ENCODE measurements around the gene FRMD3. TPM values are rescaled to one million over a fixed set of nuclear protein-coding genes. Genes with fewer than 3 reads are reported as not detected.

The FRMD3 gene
- total and polyA plus RNA-seq, 3 experiments from 2014 or later, result 0.35 to 0.68 (median 0.62) TPM

DNA sequence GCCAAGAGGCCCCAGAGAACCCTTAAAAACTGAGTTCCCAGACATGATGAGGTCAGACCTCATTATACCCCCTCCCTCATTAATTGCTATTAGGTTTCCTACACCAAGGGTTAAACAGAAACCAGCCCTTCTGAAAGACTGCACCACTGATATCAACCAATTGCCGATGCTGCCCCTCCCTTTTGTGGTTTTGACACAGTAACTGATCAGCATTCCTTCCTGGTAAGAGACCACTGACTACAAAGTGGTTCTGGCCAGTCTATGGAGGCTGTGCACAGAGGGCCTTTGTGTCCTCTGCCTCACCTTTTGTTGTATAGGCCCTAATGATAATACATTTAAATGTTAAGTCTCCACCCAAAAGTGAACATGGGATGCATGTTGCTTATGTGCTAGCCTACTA, 201.5 kb downstream of the FRMD3 start:
- H3K27ac Mint-ChIP-seq, result no peak overlapping the region
- H3K9me3 Mint-ChIP-seq, result no peaks in the 10 kb centered on the region
- Histone ChIP-seq H3K9me3 (ENCODE audit: low read length) (no peaks in the 10 kb centered on the region), H3K4me1 (ENCODE audit: insufficient read depth, low read length) (no peaks in the 10 kb centered on the region), H3K4me3 (ENCODE audit: low read length) (no peak overlapping the region), H3K27me3 (ENCODE audit: insufficient read depth, low read length, poor library complexity, severe bottlenecking) (no peaks in the 10 kb centered on the region), H3K27ac (ENCODE audit: low read depth, low read length) (no peak overlapping the region), H3K36me3 (ENCODE audit: insufficient read depth, low read length) (no peaks in the 10 kb centered on the region)
- no peaks in the 10 kb centered on the region for H3K36me3 Mint-ChIP-seq
- ChIA-PET CTCF (interaction anchor here (1.5 kb wide), 1 partner anchor 9 kb away, joined by 4 read pairs; no protein-coding TSS in a partner anchor), POLR2A (no interaction called here)
- H3K4me3 Mint-ChIP-seq, result no peak overlapping the region
- no peaks in the 10 kb centered on the region for H3K27me3 Mint-ChIP-seq
- DNase-seq, result no peak
- H3K4me1 Mint-ChIP-seq, result peaks cover 0 to 3% (median 0%) of the 10 kb centered on the region in 3 donors

DNA sequence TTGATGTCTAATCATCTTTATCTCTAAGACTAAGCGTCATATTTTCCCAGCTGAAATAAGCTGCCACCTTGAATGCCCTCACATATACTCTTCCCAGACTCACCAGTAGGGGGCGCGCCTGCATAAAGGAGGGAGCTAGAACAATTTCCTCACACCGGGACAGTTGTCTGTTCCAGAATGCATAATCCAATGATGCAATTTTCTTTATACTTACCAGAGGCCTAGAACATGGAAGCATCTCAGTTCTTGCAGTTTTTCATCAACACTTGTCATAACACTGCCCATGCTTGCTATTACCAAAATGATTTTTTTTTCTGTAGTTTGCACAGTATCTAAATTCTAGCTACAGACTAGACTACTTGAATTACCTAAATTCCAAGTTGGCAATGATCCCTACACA, 203.9 kb downstream of the FRMD3 start:
- H3K4me1 ChIP-seq (ENCODE audit: insufficient read depth, low read length), result no peaks in the 10 kb centered on the region
- no peaks in the 10 kb centered on the region for H3K36me3 Mint-ChIP-seq
- peaks cover 0 to 3% (median 0%) of the 10 kb centered on the region in 3 donors for H3K4me1 Mint-ChIP-seq
- no peak overlapping the region for H3K27ac Mint-ChIP-seq
- no peaks in the 10 kb centered on the region for H3K9me3 ChIP-seq (ENCODE audit: low read length)
- H3K27ac ChIP-seq (ENCODE audit: low read depth, low read length), result no peak overlapping the region
- H3K27me3 Mint-ChIP-seq, result no peaks in the 10 kb centered on the region
- ChIA-PET CTCF (interaction anchor here (1.1 to 1.6 kb wide), 5 partner anchors 8 to 579 kb away, joined by 3 to 7 read pairs (median 4); no protein-coding TSS in a partner anchor), POLR2A (no interaction called here)
- no peak overlapping the region for H3K4me3 ChIP-seq (ENCODE audit: low read length)
- H3K36me3 ChIP-seq (ENCODE audit: insufficient read depth, low read length), result no peaks in the 10 kb centered on the region
- peak; percentile 28 to 71 (median 33) for DNase-seq
- no peaks in the 10 kb centered on the region for H3K9me3 Mint-ChIP-seq
- H3K27me3 ChIP-seq (ENCODE audit: insufficient read depth, low read length, poor library complexity, severe bottlenecking), result no peaks in the 10 kb centered on the region
- H3K4me3 Mint-ChIP-seq, result no peak overlapping the region

DNA sequence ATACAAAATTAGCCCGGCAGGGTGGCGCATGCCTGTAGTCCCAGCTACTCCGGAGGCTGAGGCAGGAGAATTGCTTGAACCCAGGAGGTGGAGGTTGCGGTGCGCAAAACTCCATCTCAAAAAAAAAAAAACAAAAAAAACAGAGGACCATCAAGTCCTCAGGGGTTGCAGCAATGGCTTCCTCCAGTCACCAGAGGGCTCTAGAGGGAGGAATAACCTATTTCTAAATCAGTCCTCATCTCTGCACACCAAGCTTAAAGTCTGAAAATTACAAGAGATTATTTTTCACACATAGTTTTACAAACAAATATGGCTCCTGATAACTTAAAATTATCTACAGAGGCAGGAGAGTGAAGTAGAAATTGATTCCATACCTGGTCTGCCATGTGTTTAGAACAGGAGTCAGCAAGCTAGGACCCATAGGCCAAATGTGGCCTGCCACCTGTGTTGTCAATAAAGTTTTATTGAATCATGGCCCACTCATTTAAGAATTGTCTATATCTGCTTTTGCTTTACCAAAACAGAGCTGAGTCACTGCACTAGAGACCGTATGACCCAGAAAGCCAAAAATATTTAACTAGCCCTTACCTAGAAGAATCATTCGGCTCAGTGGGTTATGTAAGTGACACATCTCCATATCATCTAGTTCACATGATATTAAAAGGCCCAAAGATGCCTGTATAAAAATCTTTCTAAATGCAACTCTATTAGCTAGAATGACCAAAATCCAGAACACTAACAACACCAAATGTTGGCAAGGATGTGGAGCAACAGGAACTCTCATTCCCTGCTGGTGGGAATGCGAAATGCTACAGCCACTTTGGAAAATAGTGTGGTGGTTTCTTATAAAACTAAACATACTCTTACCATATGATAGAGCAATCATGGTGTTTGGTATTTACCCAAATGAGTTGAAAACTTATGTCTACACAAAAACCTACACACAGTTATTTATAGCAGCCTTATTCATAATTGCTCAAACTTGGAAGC, 207.7 kb downstream of the FRMD3 start:
- ChIA-PET POLR2A (no interaction called here), CTCF (no interaction called here)
- Mint-ChIP-seq H3K4me1 (no peaks in the 10 kb centered on the region), H3K36me3 (no peaks in the 10 kb centered on the region), H3K27me3 (no peaks in the 10 kb centered on the region), H3K27ac (no peak overlapping the region), H3K9me3 (no peaks in the 10 kb centered on the region), H3K4me3 (no peak overlapping the region)
- Histone ChIP-seq H3K9me3 (ENCODE audit: low read length) (no peaks in the 10 kb centered on the region), H3K4me1 (ENCODE audit: insufficient read depth, low read length) (no peaks in the 10 kb centered on the region), H3K27me3 (ENCODE audit: insufficient read depth, low read length, poor library complexity, severe bottlenecking) (no peaks in the 10 kb centered on the region), H3K4me3 (ENCODE audit: low read length) (no peak overlapping the region), H3K27ac (ENCODE audit: low read depth, low read length) (no peak overlapping the region), H3K36me3 (ENCODE audit: insufficient read depth, low read length) (no peaks in the 10 kb centered on the region)
- DNase-seq, result no peak

DNA sequence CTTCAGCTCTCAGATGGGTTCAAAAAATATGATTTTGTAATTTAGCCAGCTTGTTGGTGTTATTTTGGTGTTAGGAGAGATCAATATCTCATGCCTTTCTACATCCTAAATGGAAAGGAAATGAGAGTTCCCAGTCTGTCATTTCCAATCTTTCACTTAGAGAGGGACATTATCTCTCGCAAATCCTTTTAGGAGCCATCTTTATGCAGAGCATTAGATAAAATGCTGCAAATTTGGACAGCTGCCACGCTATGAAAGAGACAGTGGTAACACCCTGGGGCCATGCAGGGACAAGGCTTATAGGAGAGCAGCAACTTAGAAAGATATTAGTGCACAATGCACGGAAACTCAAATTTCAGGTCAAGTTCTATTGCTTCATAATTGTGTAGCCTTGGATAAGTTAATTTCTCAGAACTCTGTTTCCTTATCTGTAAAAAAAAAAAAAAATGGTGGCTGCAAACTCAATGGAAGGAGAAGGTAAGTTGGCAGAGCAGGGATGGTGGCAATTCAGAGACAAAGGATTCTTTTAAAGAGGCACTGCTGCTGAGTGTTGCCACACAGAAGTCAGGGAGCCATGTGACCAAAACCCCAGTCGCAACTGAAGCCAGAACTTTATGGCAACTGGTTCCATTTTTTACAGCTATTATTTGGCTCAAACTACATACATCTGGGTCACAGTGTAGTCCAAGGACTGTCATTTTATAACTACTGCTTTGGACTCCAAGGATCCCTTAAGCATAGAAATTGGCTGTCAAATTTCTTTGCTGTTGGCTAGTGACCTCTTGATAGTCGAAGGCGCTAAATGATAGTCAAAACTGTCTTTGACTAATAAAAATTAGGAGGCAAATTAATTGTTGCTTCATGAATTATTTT, 210.2 kb downstream of the FRMD3 start:
- Histone ChIP-seq H3K27ac (ENCODE audit: low read depth, low read length) (no peak overlapping the region), H3K36me3 (ENCODE audit: insufficient read depth, low read length) (no peaks in the 10 kb centered on the region), H3K4me3 (ENCODE audit: low read length) (no peak overlapping the region), H3K9me3 (ENCODE audit: low read length) (no peaks in the 10 kb centered on the region), H3K4me1 (ENCODE audit: insufficient read depth, low read length) (no peaks in the 10 kb centered on the region), H3K27me3 (ENCODE audit: insufficient read depth, low read length, poor library complexity, severe bottlenecking) (no peaks in the 10 kb centered on the region)
- peaks cover 0 to 1% (median under 1%) of the 10 kb centered on the region in 3 donors for H3K36me3 Mint-ChIP-seq
- POLR2A ChIA-PET, result no interaction called here
- H3K4me3 Mint-ChIP-seq, result no peak overlapping the region
- H3K27me3 Mint-ChIP-seq, result no peaks in the 10 kb centered on the region
- CTCF ChIA-PET, result no interaction called here
- H3K9me3 Mint-ChIP-seq, result peaks cover 0 to under 1% (median 0%) of the 10 kb centered on the region in 5 donors
- no peaks in the 10 kb centered on the region for H3K4me1 Mint-ChIP-seq
- no peak for DNase-seq
- H3K27ac Mint-ChIP-seq, result no peak overlapping the region

DNA sequence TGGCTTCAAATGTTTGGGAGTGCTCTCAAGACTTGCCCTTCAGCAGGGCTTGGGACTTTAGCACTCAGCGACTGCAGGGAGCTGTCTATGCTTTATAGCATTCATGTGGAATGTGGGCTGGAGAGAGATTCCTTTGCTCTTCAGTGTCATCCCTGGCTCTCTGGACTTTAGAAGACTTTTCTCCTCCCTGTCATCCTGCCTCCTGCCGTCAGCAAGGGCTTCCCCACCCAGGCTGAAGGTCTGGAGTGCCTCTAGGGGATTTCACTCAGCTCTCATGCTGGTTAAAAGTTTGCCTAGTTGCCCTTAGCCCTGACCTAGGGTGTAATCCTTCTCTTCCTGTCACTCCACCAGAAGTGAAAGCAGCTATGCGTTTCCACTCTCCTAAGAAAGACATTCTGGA, 210.9 kb downstream of the FRMD3 start:
- POLR2A ChIA-PET, result no interaction called here
- Histone ChIP-seq H3K4me1 (ENCODE audit: insufficient read depth, low read length) (no peaks in the 10 kb centered on the region), H3K27ac (ENCODE audit: low read depth, low read length) (no peak overlapping the region), H3K4me3 (ENCODE audit: low read length) (no peak overlapping the region), H3K36me3 (ENCODE audit: insufficient read depth, low read length) (no peaks in the 10 kb centered on the region), H3K27me3 (ENCODE audit: insufficient read depth, low read length, poor library complexity, severe bottlenecking) (no peaks in the 10 kb centered on the region), H3K9me3 (ENCODE audit: low read length) (no peaks in the 10 kb centered on the region)
- no peaks in the 10 kb centered on the region for H3K27me3 Mint-ChIP-seq
- CTCF ChIA-PET, result interaction anchor here (0.6 kb wide), 1 partner anchor 48 kb away, joined by 3 read pairs; no protein-coding TSS in a partner anchor
- H3K36me3 Mint-ChIP-seq, result peaks cover 0 to 7% (median 1%) of the 10 kb centered on the region in 3 donors
- H3K27ac Mint-ChIP-seq, result peak overlapping the region in 1 of 8 donors; percentile 39
- DNase-seq, result no peak
- peaks cover 0 to 4% (median 0%) of the 10 kb centered on the region in 5 donors for H3K9me3 Mint-ChIP-seq
- no peaks in the 10 kb centered on the region for H3K4me1 Mint-ChIP-seq
- no peak overlapping the region for H3K4me3 Mint-ChIP-seq

DNA sequence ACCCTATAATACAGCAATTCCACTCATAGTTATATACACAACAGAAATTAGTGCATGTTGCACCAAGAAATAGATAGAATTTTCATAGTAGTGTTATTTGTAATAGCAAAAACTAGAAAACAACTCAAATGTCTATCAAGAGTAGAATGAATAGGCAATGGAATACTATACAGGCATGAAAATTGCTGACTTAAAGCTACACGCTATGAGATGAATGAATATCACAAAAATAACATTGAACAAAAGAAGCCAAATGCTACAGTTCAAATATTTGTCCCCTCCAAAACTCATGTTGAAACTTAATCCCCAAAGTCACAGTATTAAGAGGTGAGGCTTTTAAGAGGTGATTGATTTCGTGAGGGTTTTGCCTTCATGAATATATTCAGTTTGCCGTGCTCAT, 215.1 kb downstream of the FRMD3 start:
- CTCF ChIA-PET, result no interaction called here
- no peaks in the 10 kb centered on the region for H3K9me3 ChIP-seq (ENCODE audit: low read length)
- H3K4me1 ChIP-seq (ENCODE audit: insufficient read depth, low read length), result no peaks in the 10 kb centered on the region
- H3K36me3 ChIP-seq (ENCODE audit: insufficient read depth, low read length), result no peaks in the 10 kb centered on the region
- no peak overlapping the region for H3K27ac Mint-ChIP-seq
- peaks cover 0 to 8% (median 1%) of the 10 kb centered on the region in 3 donors for H3K36me3 Mint-ChIP-seq
- H3K27ac ChIP-seq (ENCODE audit: low read depth, low read length), result no peak overlapping the region
- H3K4me1 Mint-ChIP-seq, result no peaks in the 10 kb centered on the region
- POLR2A ChIA-PET, result no interaction called here
- no peaks in the 10 kb centered on the region for H3K27me3 ChIP-seq (ENCODE audit: insufficient read depth, low read length, poor library complexity, severe bottlenecking)
- H3K9me3 Mint-ChIP-seq, result peaks cover 0 to 20% (median 14%) of the 10 kb centered on the region in 5 donors
- no peak overlapping the region for H3K4me3 Mint-ChIP-seq
- H3K27me3 Mint-ChIP-seq, result peaks cover 0 to 8% of the 10 kb centered on the region in 2 donors
- no peak overlapping the region for H3K4me3 ChIP-seq (ENCODE audit: low read length)
- DNase-seq, result no peak

DNA sequence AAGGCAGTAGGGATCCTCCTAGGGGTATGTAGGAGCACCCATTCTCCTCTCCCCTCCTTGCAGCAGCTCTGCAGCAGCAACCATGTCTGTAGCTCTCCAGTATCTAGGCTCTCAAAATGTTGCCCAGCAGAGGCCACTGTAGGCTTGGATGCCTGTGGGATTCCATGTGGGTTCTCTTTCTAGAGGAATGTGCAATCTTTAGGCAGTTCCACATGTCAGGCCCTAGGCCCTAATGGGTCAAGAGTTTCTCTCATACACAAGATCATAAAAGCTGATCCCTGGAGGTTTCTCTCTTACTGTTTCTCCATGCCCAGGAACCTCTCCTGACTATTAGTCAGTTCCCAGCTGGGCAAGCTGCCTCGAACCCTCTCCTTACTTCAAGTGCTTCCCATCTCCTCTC, 215.8 kb downstream of the FRMD3 start:
- H3K27me3 ChIP-seq (ENCODE audit: insufficient read depth, low read length, poor library complexity, severe bottlenecking), result no peaks in the 10 kb centered on the region
- no peaks in the 10 kb centered on the region for H3K4me1 Mint-ChIP-seq
- peaks cover 0 to 8% (median 1%) of the 10 kb centered on the region in 3 donors for H3K36me3 Mint-ChIP-seq
- ChIA-PET CTCF (no interaction called here), POLR2A (no interaction called here)
- H3K36me3 ChIP-seq (ENCODE audit: insufficient read depth, low read length), result no peaks in the 10 kb centered on the region
- no peak overlapping the region for H3K27ac Mint-ChIP-seq
- peaks cover 0 to 8% of the 10 kb centered on the region in 2 donors for H3K27me3 Mint-ChIP-seq
- H3K9me3 Mint-ChIP-seq, result peaks cover 0 to 20% (median 14%) of the 10 kb centered on the region in 5 donors
- no peak overlapping the region for H3K27ac ChIP-seq (ENCODE audit: low read depth, low read length)
- H3K4me3 ChIP-seq (ENCODE audit: low read length), result no peak overlapping the region
- H3K4me1 ChIP-seq (ENCODE audit: insufficient read depth, low read length), result no peaks in the 10 kb centered on the region
- H3K9me3 ChIP-seq (ENCODE audit: low read length), result no peaks in the 10 kb centered on the region
- no peak for DNase-seq
- H3K4me3 Mint-ChIP-seq, result no peak overlapping the region

DNA sequence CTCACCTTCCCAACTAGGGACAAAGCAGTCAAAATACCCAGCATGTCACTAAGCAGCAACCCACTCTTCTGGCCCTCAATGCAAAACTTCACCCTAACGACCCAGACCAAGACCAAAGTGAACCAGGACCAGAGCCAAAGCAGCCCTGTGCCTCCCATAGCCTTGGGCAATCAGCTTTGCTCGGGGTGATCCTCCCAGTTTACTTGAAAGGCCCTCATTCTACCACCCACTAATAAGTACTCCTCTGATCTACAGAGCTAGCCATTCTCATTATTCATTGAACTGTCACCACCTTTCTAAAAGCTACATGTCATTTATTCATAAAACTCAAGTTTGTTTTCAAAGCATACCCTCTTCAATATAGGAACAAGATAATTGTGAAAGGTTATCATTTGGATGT, 221.0 kb downstream of the FRMD3 start:
- H3K9me3 Mint-ChIP-seq, result peaks cover 0 to 19% (median 14%) of the 10 kb centered on the region in 5 donors
- POLR2A ChIA-PET, result no interaction called here

More for the DNA sequence above, 221.0 kb downstream of the FRMD3 start:
- no peaks in the 10 kb centered on the region for H3K36me3 ChIP-seq (ENCODE audit: insufficient read depth, low read length)
- H3K4me1 Mint-ChIP-seq, result no peaks in the 10 kb centered on the region
- H3K4me3 Mint-ChIP-seq, result no peak overlapping the region
- no peaks in the 10 kb centered on the region for H3K27me3 ChIP-seq (ENCODE audit: insufficient read depth, low read length, poor library complexity, severe bottlenecking)
- H3K27ac ChIP-seq (ENCODE audit: low read depth, low read length), result no peak overlapping the region
- H3K4me1 ChIP-seq (ENCODE audit: insufficient read depth, low read length), result no peaks in the 10 kb centered on the region
- DNase-seq, result no peak
- no peak overlapping the region for H3K27ac Mint-ChIP-seq
- no peaks in the 10 kb centered on the region for H3K9me3 ChIP-seq (ENCODE audit: low read length)
- CTCF ChIA-PET, result no interaction called here
- H3K4me3 ChIP-seq (ENCODE audit: low read length), result no peak overlapping the region
- H3K27me3 Mint-ChIP-seq, result peaks cover 0 to 8% of the 10 kb centered on the region in 2 donors
- H3K36me3 Mint-ChIP-seq, result no peaks in the 10 kb centered on the region

Measured in CD8-positive, alpha-beta memory T cell (primary cell).